SU-DHL-6 (cell line): ENCODE results near the gene TSHB.

Experiments used
- H2AFZ ChIP-seq: fragments of 200-600 bp; sonication (generic); 2 replicates; pipeline ENCODE4 v1.6.1; 2014; ENCODE audit warnings: low read depth, mild to moderate bottlenecking, moderate library complexity, mixed read lengths, antibody characterized with exemption, low read length; ENCODE audit not compliant: severe bottlenecking
- H3F3A ChIP-seq: fragments of 200-600 bp; shearing (Covaris generic); 2 replicates; pipeline ENCODE4 v1.6.0; 2016; ENCODE audit warnings: antibody characterized with exemption, mild to moderate bottlenecking; ENCODE audit not compliant: insufficient read depth
- H3K27ac ChIP-seq: fragments of 200-600 bp; sonication (generic); 2 replicates; pipeline ENCODE4 v1.5.1; 2016; ENCODE audit warnings: low read depth, mild to moderate bottlenecking, low read length, moderate library complexity, mixed read lengths
- H3K27me3 ChIP-seq: fragments of 200-600 bp; sonication (generic), shearing (Covaris generic); 2 replicates; pipeline ENCODE4 v1.6.0; 2014; ENCODE audit warnings: mild to moderate bottlenecking, low read length
- H3K36me3 ChIP-seq: fragments of 200-600 bp; sonication (generic); 2 replicates; pipeline ENCODE4 v1.6.1; 2014; ENCODE audit warnings: mild to moderate bottlenecking, low read length, mixed read lengths
- H3K4me2 ChIP-seq: fragments of 300-600, 200-600 bp; shearing (Covaris generic), sonication (generic); 2 replicates; pipeline ENCODE4 v1.6.0; 2014; ENCODE audit warnings: low read length, low read depth, mild to moderate bottlenecking; ENCODE audit not compliant: poor library complexity, severe bottlenecking
- H3K4me3 ChIP-seq: fragments of 200-600 bp; sonication (generic); 2 replicates; pipeline ENCODE4 v1.5.1; 2014; ENCODE audit warnings: antibody characterized with exemption, low read length, mild to moderate bottlenecking, mixed read lengths; ENCODE audit not compliant: insufficient read depth, poor library complexity, severe bottlenecking
- H3K79me2 ChIP-seq: fragments of 200-600 bp; sonication (generic); 2 replicates; pipeline ENCODE4 v1.6.1; 2014; ENCODE audit warnings: mild to moderate bottlenecking, low read length, moderate library complexity; ENCODE audit not compliant: insufficient read depth
- H3K9ac ChIP-seq: fragments of 200-600 bp; sonication (generic); 2 replicates; pipeline ENCODE4 v1.7.0; 2014; ENCODE audit warnings: mild to moderate bottlenecking, low read length
- H3K9me2 ChIP-seq: fragments of 200-600 bp; sonication (generic); replicated peaks from 2 replicates; pipeline ENCODE4 v1.6.1; 2014; ENCODE audit warnings: low read length; ENCODE audit not compliant: insufficient read depth
- H3K9me3 ChIP-seq: fragments of 200-600 bp; sonication (generic); 2 replicates; pipeline ENCODE4 v1.6.1; 2014; ENCODE audit warnings: low read length, mixed read lengths; ENCODE audit not compliant: insufficient read depth
- H4K20me1 ChIP-seq: fragments of 200-600 bp; sonication (generic); 2 replicates; pipeline ENCODE4 v1.6.1; 2014; ENCODE audit warnings: low read depth, mild to moderate bottlenecking, antibody characterized with exemption, low read length, moderate library complexity, mixed read lengths
- EZH2phosphoT487 ChIP-seq: fragments of 200-600 bp; sonication (generic), shearing (Covaris generic); conservative IDR thresholded peaks from 2 replicates; pipeline ENCODE4 v1.6.1; 2018; ENCODE audit warnings: mild to moderate bottlenecking, antibody characterized with exemption, low read length, moderate library complexity, mixed read lengths
- TF ChIP-seq, protein P1 (sequence below): fragments of 200-600 bp; sonication (generic); IDR thresholded peaks from one replicate; pipeline ENCODE4 v1.5.1; 2017; ENCODE audit warnings: antibody characterized with exemption, mild to moderate bottlenecking, low read length, moderate library complexity; ENCODE audit not compliant: insufficient read depth, poor library complexity, severe bottlenecking

The TSHB gene

DNA sequence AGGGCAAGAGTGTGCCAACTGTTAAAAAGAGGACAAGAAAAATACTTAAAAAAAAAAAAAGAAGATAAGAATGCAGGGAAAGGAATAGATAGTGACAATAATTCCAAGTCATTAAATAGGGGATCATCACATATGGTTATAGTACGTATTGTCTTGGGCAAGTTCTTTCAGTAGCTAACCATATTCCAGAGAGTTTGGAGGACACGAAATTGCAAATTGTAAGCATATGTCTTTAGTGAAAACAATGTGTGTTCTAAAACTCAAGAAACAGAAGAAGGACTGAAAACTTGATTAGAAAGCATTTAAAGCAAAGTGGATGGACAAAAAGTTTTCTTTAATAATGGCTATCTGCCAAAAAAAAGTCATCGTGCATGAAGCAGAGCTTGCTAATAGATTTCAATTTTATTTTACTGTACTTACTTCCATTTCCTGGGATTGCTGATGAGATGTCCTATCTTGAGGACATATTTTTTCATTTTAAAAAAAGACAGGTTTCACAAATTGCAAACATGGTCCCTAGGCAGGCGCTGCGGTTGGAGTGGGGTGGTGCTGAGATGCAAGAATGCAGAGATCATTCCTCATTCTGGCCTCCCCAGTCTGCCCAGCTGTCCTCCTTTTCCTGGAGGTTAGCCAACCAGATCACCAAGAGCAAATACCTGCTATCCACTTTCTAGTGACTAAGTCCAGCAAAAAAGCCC is 47.8 kb downstream of the TSHB start:
- Histone ChIP-seq H3K4me2 (no peak overlapping the region), H3K27me3 (no peaks in the 10 kb centered on the region), H3K79me2 (no peaks in the 10 kb centered on the region), H3K9me2 (no peaks in the 10 kb centered on the region), H3K36me3 (no peaks in the 10 kb centered on the region), H2AFZ (no peak overlapping the region), H4K20me1 (no peaks in the 10 kb centered on the region), H3K9me3 (no peaks in the 10 kb centered on the region), H3K9ac (no peak overlapping the region), H3K27ac (no peak overlapping the region), H3F3A (no peaks in the 10 kb centered on the region), H3K4me3 (no peak overlapping the region)
- TF ChIP-seq EZH2phosphoT487 = no peak
- TF ChIP-seq, protein P1, sequence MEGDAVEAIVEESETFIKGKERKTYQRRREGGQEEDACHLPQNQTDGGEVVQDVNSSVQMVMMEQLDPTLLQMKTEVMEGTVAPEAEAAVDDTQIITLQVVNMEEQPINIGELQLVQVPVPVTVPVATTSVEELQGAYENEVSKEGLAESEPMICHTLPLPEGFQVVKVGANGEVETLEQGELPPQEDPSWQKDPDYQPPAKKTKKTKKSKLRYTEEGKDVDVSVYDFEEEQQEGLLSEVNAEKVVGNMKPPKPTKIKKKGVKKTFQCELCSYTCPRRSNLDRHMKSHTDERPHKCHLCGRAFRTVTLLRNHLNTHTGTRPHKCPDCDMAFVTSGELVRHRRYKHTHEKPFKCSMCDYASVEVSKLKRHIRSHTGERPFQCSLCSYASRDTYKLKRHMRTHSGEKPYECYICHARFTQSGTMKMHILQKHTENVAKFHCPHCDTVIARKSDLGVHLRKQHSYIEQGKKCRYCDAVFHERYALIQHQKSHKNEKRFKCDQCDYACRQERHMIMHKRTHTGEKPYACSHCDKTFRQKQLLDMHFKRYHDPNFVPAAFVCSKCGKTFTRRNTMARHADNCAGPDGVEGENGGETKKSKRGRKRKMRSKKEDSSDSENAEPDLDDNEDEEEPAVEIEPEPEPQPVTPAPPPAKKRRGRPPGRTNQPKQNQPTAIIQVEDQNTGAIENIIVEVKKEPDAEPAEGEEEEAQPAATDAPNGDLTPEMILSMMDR = no peak

- Histone ChIP-seq H3K4me3 (no peak overlapping the region), H3K9me3 (no peaks in the 10 kb centered on the region), H3K4me2 (no peak overlapping the region), H3K9me2 (no peaks in the 10 kb centered on the region), H3F3A (no peaks in the 10 kb centered on the region), H3K27me3 (no peaks in the 10 kb centered on the region), H4K20me1 (no peaks in the 10 kb centered on the region), H3K27ac (no peak overlapping the region), H3K9ac (no peak overlapping the region), H2AFZ (no peak overlapping the region), H3K36me3 (no peaks in the 10 kb centered on the region), H3K79me2 (no peaks in the 10 kb centered on the region)
- TF ChIP-seq, protein P1 = no peak
- TF ChIP-seq EZH2phosphoT487 = no peak
Observed at GRCh38 chr1:115077984-115078330, 48.3 kb downstream of the TSHB start.

GRCh38 chr1:115078708-115079107 is 49.1 kb downstream of the TSHB start:
- Histone ChIP-seq H3K36me3 (no peaks in the 10 kb centered on the region), H3K27me3 (no peaks in the 10 kb centered on the region), H3K27ac (no peak overlapping the region), H3F3A (no peaks in the 10 kb centered on the region), H2AFZ (no peak overlapping the region), H3K9me2 (no peaks in the 10 kb centered on the region), H3K9me3 (no peaks in the 10 kb centered on the region), H4K20me1 (no peaks in the 10 kb centered on the region), H3K4me3 (no peak overlapping the region), H3K4me2 (no peak overlapping the region), H3K79me2 (no peaks in the 10 kb centered on the region), H3K9ac (no peak overlapping the region)
- TF ChIP-seq EZH2phosphoT487 = no peak
- TF ChIP-seq, protein P1 = no peak
